GM19397 (cell line): Measurements from ENCODE around the gene WNT5B.
"Not testable (repeated sequence)": the region's sequence is repeated elsewhere in the genome, so short reads cannot be mapped to it uniquely, and the experiment has no call there.

Experiments
- ATAC-seq: cut with Tn5 transposase; IDR thresholded peaks from one replicate; pipeline ENCODE4 v1.9.1; 2021; ENCODE audit warnings: mild to moderate bottlenecking, moderate library complexity; ENCODE audit not compliant: unreplicated experiment

The WNT5B gene

DNA sequence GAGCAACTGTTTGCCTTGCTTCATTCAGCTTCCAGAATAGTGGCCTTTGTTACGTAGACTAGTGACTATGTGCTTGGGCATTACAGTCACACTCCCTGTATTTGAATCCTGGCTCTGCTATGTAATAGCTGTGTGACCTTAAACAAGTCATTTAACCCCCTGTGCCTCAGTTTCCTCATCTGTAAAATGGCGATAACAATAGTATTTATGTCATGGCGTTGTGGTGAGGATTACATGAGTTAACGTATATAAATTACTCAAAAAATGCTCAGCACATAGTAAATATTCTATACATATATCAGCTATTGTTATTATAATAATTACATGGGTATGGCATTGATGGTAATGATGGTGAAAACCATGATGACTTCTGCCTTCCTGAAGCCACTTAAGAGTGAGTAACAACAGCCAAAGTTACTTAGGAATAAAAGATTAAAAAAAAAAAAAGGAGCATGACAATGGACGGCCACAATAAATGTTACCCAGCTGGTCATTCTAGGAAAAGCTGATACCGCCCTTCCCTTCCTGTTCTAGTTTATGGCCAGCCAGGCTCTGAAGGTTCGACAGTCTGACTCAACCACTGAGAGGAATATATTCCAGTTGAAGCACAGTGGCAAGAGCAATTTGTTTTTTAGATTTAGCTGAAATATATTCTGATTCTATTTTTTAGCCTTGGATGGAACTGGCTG is 51.9 kb downstream of the WNT5B start:
- ATAC-seq: no peak

DNA sequence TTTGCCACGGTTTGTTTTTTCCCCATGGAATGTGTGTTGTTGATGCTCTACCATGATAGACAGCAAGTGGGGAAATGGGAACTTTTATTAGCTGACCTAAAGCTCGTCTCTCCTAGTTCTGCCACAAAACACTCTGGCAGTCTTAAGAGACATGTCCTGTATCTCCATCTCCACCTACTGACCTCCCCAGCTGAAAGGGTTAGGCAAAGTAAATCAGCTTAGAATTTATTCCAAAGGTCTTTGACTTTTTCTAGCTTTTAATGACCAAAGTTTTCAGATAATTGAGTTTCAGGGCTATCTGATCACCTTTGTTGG is 52.4 kb downstream of the WNT5B start:
- no peak for ATAC-seq

DNA sequence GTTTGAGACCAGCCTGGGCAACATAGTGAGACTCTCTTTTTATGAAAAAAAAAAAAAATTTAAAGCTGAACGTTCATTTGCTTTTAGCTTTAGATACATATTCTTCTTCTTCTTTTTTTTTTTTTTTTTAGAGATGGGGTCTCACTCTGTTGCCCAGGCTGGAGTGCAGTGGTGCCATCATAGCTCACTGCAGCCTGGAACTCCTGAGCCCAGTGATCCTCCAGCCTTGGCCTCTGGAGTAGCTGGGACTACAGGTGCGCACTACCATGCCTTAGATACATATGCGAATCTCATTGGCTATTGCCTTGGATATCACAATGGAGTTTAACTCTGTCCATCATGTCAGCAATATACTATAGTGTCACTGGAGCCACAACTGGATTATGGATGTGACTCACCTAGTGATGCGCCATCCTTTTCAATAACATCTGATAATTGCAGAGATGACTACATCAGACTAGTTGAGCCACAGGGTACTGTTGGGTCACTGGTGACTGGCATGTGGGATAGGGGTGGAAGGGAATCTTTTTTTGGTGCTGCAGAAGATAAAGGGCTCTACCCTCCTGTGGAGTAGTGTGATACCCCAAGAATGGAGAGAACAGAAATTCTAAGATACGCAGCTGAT is 59.2 kb downstream of the WNT5B start:
- ATAC-seq: no peak

DNA sequence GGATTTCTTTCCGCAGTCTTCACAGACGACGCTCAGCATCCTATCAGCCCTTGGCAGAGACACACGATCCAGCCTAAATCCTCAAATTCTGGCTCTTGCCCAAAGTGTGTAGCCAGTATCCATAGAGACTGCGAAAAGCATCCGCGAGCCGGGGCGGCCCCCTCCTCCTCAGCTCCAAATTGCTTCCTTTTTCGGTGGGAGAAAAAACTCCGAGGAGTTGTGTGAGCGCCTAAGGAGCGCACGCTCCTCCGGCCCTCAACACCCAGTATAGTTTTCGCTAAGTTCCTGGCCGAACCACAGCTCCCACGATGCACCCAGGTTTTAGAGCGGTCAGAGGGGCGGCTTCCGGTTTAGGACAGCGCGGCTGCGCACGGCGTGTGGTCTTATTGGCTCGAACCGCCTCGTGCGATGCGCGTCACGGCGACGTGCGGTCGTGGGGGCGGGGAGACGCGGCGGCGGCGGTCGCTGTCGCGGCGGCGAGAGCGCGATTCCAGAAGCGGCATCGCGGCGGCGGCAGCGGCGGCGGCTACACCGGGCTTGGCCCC is 61.6 kb downstream of the WNT5B start, which contains the start of gene ADIPOR2:
Gene ADIPOR2, plus strand, starts transcription at position 493 of the 545 bp plus-strand sequence. CDS start 63,274 bp downstream, outside the sequence.
- peak; percentile 93 for ATAC-seq

DNA sequence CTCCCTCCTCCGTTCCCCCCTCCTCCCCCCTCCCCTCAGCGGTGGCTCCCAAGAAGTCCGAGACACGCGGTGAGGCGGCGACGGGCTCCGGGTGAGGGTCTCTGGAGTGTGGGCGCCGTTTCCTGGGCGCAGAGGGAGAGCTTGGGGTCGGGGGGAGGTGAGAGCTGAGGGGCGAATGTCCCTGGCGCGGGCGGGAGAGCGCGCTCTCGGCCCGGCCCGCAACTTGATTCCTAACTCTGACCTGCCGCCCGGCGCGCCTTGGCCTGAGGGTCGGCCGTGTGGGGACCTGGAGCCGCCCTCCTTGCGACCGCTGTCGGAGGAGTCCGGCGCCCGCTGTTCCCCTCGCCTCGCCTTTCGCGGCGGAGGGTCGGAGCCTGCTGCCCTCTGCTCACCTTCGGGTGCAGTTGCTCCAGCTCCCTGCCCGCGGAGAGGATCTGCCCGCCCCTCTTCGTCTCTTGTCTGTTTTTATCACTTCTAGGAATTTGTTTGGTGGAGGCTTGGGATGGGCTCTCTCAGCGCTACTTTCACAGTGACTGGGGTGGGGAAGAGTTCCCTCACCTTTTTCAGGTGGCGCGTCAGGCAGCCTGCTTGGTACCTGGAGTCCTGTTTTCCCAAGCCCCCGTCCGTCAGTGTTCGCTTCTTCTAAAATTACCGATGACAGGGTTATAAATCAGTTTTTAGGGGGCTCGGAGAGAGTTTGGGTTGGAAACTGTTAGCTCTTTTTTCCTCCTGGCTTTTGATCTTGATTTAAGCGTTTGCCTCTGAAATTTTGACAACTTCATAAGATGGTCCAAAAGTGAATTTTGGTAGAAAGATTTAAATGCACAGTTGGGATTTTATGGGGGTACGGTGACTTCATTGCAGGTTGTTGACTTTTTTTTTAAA is 62.3 kb downstream of the WNT5B start:
- ATAC-seq: peak; percentile 38

DNA sequence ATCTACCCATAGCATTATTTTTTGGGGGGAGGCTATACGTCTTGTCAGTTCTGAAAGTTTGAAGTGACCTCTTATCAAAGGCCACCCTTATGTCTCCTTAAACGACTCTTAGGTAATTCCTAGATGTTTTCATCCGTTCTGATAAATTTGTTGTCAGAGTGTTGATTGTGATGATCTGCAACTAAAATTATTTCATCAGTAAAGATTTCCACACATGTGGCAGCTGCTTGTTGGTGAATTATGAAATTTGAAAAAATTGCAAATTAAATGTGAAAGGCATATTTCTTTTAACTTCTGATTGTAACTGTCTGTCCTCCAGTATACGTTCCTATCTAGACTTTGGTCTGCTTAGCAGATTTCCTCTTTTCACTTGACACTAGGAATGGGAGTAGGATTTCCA is 63.2 kb downstream of the WNT5B start:
- no peak for ATAC-seq

DNA sequence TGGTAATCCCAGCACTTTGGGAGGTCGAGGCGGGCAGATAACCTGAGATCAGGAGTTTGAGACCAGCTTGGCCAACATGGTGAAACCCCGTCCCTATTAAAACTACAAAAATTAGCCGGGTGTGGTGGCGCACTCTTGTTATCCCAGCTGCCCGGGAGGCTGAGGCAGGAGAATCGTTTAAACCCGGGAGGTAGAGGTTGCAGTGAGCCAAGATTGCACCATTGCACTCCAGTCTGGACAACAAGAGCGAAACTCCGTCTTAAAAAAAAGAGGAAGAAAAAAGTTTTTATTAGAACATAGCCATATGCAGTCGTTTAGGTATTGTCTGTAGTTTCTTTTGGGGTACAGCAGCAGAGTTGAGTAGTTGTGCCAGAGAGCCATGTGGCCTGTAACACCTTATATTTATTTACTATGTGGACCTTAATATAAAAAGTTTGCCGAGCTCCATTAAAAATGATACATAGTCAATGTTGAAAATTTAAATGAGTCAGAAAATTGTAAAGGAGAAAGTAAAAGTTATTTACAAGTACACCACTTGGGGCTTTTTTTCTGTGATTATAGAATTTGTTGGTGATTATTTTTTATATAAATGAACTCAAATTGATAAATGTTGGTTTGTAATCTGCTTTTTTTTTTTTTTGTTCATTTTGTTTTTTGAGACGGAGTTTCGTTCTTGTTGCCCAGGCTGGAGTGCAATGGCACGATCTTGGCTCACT is 64.0 kb downstream of the WNT5B start:
- no peak for ATAC-seq

DNA sequence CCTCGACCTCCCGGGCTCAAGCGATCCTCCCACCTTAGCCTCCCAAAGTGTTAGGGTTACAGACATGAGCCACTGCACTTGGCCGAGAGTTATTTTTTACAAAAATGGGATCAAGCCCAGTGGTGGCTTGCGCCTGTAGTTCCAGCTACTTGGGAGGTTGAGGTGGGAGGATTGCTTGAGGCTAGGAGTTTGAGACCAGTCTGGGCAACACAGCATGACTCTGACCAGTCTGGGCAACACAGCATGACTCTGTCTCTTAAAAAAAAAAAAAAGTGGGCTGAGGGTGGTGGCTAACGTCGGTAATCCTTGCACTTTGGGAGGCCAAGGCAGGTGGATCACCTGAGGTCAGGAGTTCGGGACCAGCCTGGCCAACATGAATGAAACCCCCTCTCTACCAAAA is 66.1 kb downstream of the WNT5B start:
- not testable (repeated sequence) for ATAC-seq

DNA sequence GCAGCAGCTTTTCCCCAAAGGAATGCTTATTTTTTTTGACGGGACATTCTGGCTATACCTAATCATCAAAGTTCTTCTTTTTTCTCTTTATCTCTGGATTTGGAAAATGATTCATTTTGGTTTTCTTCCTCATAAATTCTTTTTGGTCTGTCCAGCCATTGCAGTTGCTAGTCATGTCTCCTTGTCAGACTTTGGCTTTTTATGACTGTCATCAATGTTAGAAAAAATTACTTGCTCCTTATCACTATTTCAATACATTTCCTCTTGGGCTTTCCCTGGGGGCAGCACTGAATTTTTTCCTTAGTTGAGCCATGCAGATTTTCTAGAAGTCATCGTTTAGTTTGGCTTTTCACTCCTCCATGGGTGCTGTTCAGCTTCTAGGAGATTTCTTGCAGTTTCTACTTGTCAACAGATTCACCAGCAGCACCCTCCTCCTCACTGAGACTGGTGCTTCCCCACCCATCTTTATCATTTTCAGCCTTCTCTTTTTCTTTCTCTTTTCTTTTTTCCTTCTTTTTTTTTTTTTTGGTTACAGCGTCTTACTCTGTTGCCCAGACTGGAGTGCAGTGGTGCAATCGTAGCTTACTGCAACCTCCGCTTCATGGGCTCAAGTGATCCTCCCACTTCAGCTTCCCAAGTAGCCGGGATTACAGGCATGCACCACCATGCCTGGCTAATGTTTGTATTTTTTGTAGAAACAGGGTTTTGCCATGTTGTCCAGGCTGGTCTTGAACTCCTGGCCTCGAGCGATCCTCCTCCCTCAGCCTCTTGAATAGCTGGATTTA is 67.0 kb downstream of the WNT5B start:
- no peak for ATAC-seq

DNA sequence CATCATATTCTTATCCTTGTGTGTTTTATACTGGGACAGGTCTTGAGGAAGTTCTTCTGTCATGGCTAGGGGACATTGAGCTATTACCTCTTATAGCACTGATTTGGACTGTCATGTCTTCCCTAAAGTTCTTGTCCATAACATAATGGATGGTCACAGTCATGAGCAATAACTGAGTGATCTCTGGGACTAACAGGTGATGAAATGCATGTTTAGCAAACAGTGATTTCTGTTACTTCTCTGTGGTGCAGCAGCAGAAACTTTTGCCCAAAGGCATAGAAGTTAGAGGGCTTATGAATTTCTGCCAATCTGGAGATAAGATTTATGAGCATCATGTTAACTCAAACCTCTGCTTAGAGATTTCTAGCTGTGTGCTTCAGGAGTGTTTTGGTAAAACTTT is 67.8 kb downstream of the WNT5B start:
- ATAC-seq: no peak
